ENCODE results near the gene DKK3. TPM values are rescaled to one million over a fixed set of nuclear protein-coding genes. Genes with fewer than 3 reads are reported as not detected.

DKK3 gene
- total RNA-seq, 4 donors from 2014 or later, result 94.3 to 191 (median 127) TPM

DNA sequence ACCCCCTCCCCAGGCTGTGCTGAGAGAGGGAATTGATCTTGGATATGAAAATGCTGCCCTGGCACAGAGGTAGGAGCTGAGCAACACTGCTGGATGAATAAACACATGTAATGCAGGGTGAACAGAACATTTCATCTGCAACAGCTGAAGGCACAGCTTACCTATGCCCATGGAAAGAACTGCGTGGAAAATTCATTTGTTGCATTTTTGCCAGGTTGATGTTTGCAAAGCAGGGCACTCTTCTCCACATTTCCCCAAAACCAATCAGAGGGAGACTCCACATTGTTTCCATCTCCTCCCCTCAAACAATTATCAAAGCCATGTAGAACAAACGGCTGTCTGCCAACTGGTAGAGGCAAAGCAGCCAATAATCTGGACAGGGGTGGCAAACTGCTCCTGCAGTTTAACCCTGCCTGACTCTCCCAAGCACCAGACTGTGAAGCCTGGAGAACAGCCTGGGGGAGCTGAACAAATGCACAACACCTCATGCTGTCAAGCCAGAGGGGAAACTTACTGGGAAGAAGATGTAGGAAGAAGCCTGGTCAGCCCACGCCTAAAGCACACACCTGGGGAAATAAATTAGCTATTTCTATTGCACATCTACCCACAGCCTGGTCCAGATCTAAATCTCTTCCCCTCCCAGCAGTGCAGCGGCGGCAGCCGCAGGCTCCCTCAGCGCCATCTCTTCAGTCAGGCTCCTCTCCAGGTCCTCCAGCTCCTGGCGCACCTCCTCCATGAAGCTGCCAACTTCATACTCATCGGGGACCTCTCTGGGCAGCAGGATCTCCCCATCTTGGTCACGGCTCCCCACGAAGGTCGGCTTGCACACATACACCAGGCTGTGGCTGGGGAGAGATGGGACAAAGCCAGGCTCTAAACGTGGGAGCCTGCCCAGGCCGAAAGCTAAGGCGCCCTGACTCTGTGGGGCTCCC, 44.3 kb downstream of the DKK3 start:
- WGBS, result 83% methylated on average over 9 of the region's 15 CpGs
- DNase-seq (ENCODE audit: extremely low spot score), result no peak
- TF ChIP-seq POLR2A (IDR thresholded peaks at IDR 0.05; ENCODE audit: low read depth) (no peak), EP300 (IDR thresholded peaks at IDR 0.05) (no peak), CTCF (IDR thresholded peaks at IDR 0.05) (no peak), POLR2AphosphoS5 (IDR thresholded peaks at IDR 0.05) (no peak)
- no peak overlapping the region for H3K27ac ChIP-seq (replicated peaks in 1 of 4)
- intact Hi-C loops (cut with DNase I), result no loop called here
- no peaks in the 10 kb centered on the region for H3K9me3 ChIP-seq
- peaks cover 0 to 22% (median 20%) of the 10 kb centered on the region in 4 donors for H3K36me3 ChIP-seq
- H3K4me1 ChIP-seq, result peaks cover 43 to 60% (median 53%) of the 10 kb centered on the region in 4 donors
- no peaks in the 10 kb centered on the region for H3K27me3 ChIP-seq
- no peak overlapping the region for H3K4me3 ChIP-seq

- Histone ChIP-seq H3K4me3 (no peak overlapping the region), H3K9me3 (no peaks in the 10 kb centered on the region), H3K27ac (replicated peaks in 1 of 4) (no peak overlapping the region), H3K4me1 (peaks cover 35 to 51% (median 43%) of the 10 kb centered on the region in 4 donors), H3K27me3 (no peaks in the 10 kb centered on the region), H3K36me3 (peaks cover 0 to 30% (median 24%) of the 10 kb centered on the region in 4 donors)
- 56% methylated on average over 7 of the region's 7 CpGs for WGBS
- TF ChIP-seq EP300 (IDR thresholded peaks at IDR 0.05) (no peak), POLR2A (IDR thresholded peaks at IDR 0.05; ENCODE audit: low read depth) (no peak), CTCF (IDR thresholded peaks at IDR 0.05) (no peak), POLR2AphosphoS5 (IDR thresholded peaks at IDR 0.05) (no peak)
- intact Hi-C loops (cut with DNase I), result no loop called here
- DNase-seq (ENCODE audit: extremely low spot score), result no peak
Observed at GRCh38 chr11:11963067-11963466, 45.4 kb downstream of the DKK3 start.

DNA sequence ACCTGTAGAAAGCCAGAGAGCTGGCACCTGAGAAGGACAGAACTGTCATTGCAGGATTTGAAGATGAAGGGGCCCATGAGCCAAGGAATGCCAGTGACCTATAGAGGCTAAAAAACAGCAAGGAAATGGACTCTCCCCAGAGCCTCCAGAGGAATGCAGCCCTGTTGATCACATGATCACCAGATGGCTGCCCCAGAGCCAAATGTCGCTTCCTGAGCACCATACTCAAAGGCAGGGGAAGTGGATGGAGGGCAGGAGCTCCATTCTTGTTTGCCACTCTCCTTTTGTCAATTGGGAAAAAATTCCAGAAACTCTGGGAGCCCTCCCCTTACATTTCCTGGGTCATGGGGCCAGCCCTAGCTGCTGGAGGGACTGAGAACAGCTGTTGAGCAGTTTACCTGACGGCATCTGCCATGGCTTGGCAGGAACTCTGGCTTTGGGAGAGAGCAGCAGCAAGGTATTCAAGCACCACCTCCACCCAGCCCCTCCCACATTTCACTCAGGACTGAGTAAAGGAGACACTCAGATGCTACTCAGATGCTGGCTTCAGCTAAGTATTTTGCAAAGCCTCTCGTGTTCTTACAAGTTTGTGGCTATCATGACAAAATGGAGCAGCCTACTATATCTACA, 46.9 kb downstream of the DKK3 start:
- 94% methylated on average over 3 of the region's 3 CpGs for WGBS
- DNase-seq (ENCODE audit: extremely low spot score), result no peak
- peaks cover 28 to 49% (median 42%) of the 10 kb centered on the region in 4 donors for H3K4me1 ChIP-seq

GRCh38 chr11:11960687-11961086, 47.7 kb downstream of the DKK3 start:
- peaks cover 13 to 39% (median 23%) of the 10 kb centered on the region in 4 donors for H3K36me3 ChIP-seq
- TF ChIP-seq EP300 (IDR thresholded peaks at IDR 0.05) (no peak), CTCF (IDR thresholded peaks at IDR 0.05) (no peak), POLR2A (IDR thresholded peaks at IDR 0.05; ENCODE audit: low read depth) (no peak), POLR2AphosphoS5 (IDR thresholded peaks at IDR 0.05) (no peak)

More for the DNA sequence above, 46.9 kb downstream of the DKK3 start:
- Histone ChIP-seq H3K27ac (replicated peaks in 1 of 4) (no peak overlapping the region), H3K9me3 (no peaks in the 10 kb centered on the region), H3K4me3 (no peak overlapping the region), H3K27me3 (no peaks in the 10 kb centered on the region), H3K36me3 (peaks cover 4 to 38% (median 21%) of the 10 kb centered on the region in 4 donors)
- intact Hi-C loops (cut with DNase I), result no loop called here
- no peak for TF ChIP-seq POLR2AphosphoS5 (IDR thresholded peaks at IDR 0.05)
- no peak for TF ChIP-seq POLR2A (IDR thresholded peaks at IDR 0.05; ENCODE audit: low read depth)
- no peak for TF ChIP-seq EP300 (IDR thresholded peaks at IDR 0.05)
- TF ChIP-seq CTCF (IDR thresholded peaks at IDR 0.05), result no peak

More at GRCh38 chr11:11960687-11961086, 47.7 kb downstream of the DKK3 start:
- intact Hi-C loops (cut with DNase I), result no loop called here
- Histone ChIP-seq H3K4me1 (peaks cover 27 to 48% (median 42%) of the 10 kb centered on the region in 4 donors), H3K4me3 (no peak overlapping the region), H3K27me3 (no peaks in the 10 kb centered on the region), H3K9me3 (no peaks in the 10 kb centered on the region), H3K27ac (replicated peaks in 1 of 4) (no peak overlapping the region)
- DNase-seq (ENCODE audit: extremely low spot score), result no peak
- 100% methylated on average over 1 of the region's 1 CpG for WGBS
